Neuronal stem cell (in vitro differentiated cells): ENCODE data around the gene ONECUT1.

Source experiments
- DNase-seq: peaks from one replicate; pipeline ENCODE4 v3.0.0-alpha.2; 2013; ENCODE audit warnings: low spot score
- H2AFZ ChIP-seq: one replicate; pipeline ENCODE4 v1.6.1; 2013; ENCODE audit warnings: mild to moderate bottlenecking, low read length, inconsistent platforms
- H2AK5ac ChIP-seq: 2 replicates; pipeline ENCODE4 v1.6.1; 2013; ENCODE audit warnings: low read depth, mild to moderate bottlenecking, inconsistent platforms, low read length, moderate library complexity, mixed read lengths
- H2BK120ac ChIP-seq: 2 replicates; pipeline ENCODE4 v1.6.1; 2013; ENCODE audit warnings: low read depth, mild to moderate bottlenecking, inconsistent platforms, low read length, moderate library complexity, mixed read lengths
- H2BK12ac ChIP-seq: one replicate; pipeline ENCODE4 v1.6.1; 2013; ENCODE audit warnings: low read length, inconsistent platforms
- H2BK15ac ChIP-seq: 2 replicates; pipeline ENCODE4 v1.6.1; 2013; ENCODE audit warnings: mild to moderate bottlenecking, low read length, inconsistent platforms, mixed read lengths
- H2BK5ac ChIP-seq: one replicate; pipeline ENCODE4 v1.6.1; 2013; ENCODE audit warnings: inconsistent platforms, mild to moderate bottlenecking, low read length, moderate library complexity
- H3K14ac ChIP-seq: one replicate; pipeline ENCODE4 v1.6.1; 2013; ENCODE audit warnings: low read length, inconsistent platforms
- H3K18ac ChIP-seq: 2 replicates; pipeline ENCODE4 v1.6.1; 2013; ENCODE audit warnings: low read length, inconsistent platforms
- H3K23ac ChIP-seq: 2 replicates; pipeline ENCODE4 v1.6.1; 2013; ENCODE audit warnings: low read depth, mild to moderate bottlenecking, mixed read lengths, low read length, inconsistent platforms; ENCODE audit not compliant: poor library complexity
- H3K27ac ChIP-seq: replicated peaks from 3 replicates; pipeline ENCODE4 v1.5.1; 2013; ENCODE audit warnings: low read length, inconsistent platforms
- H3K27me3 ChIP-seq, 3 experiments: 2 replicates each; pipeline ENCODE4 v1.6.1; 2013; ENCODE audit warnings: low read length in 3 of 3, mild to moderate bottlenecking in 2 of 3, inconsistent platforms in 1 of 3, low read depth in 1 of 3, mixed read lengths in 1 of 3, moderate library complexity in 1 of 3; ENCODE audit not compliant: control insufficient read depth in 3 of 3, insufficient read depth in 3 of 3
- H3K36me3 ChIP-seq, 2 donors: replicated peaks in 1 of 2; 2 replicates each; pipeline ENCODE4 v1.6.1; 2013; ENCODE audit warnings: low read length in 2 of 2; ENCODE audit not compliant: control insufficient read depth in 2 of 2, insufficient read depth in 2 of 2
- H3K4ac ChIP-seq: 2 replicates; pipeline ENCODE4 v1.6.1; 2013; ENCODE audit warnings: inconsistent platforms, mild to moderate bottlenecking, low read length, moderate library complexity
- H3K4me1 ChIP-seq, 2 donors: 1 replicate in 1 of 2; 2 replicates in 1 of 2; pipeline ENCODE4 v1.6.1; 2013; ENCODE audit warnings: low read length in 2 of 2, low read depth in 1 of 2; ENCODE audit not compliant: control insufficient read depth in 2 of 2, insufficient read depth in 1 of 2
- H3K4me2 ChIP-seq: one replicate; pipeline ENCODE4 v1.6.1; 2013; ENCODE audit warnings: mild to moderate bottlenecking, low read length, inconsistent platforms; ENCODE audit not compliant: insufficient read depth, poor library complexity, severe bottlenecking
- H3K4me3 ChIP-seq, 2 donors: 2 replicates each; pipeline ENCODE4 v1.5.1; 2013; ENCODE audit warnings: low read length in 2 of 2, mild to moderate bottlenecking in 2 of 2, inconsistent platforms in 1 of 2, moderate library complexity in 1 of 2
- H3K79me1 ChIP-seq: one replicate; pipeline ENCODE4 v1.6.1; 2013; ENCODE audit warnings: low read depth, mild to moderate bottlenecking, inconsistent platforms, low read length, moderate library complexity
- H3K9ac ChIP-seq: one replicate; pipeline ENCODE4 v1.6.1; 2013; ENCODE audit warnings: mild to moderate bottlenecking, low read depth, low read length, inconsistent platforms; ENCODE audit not compliant: poor library complexity
- H3K9me3 ChIP-seq, 2 donors: replicated peaks in 1 of 2; 2 replicates each; pipeline versions ENCODE3 to v1.6.1; 2013; ENCODE audit warnings: low read length in 2 of 2, mild to moderate bottlenecking in 2 of 2, inconsistent platforms in 1 of 2, low read depth in 1 of 2, mixed read lengths in 1 of 2, moderate library complexity in 1 of 2; ENCODE audit not compliant: control insufficient read depth in 2 of 2, insufficient read depth in 1 of 2
- H4K8ac ChIP-seq: one replicate; pipeline ENCODE4 v1.6.1; 2013; ENCODE audit warnings: low read depth, mild to moderate bottlenecking, inconsistent platforms, low read length, moderate library complexity
- H4K91ac ChIP-seq: one replicate; pipeline ENCODE4 v1.6.1; 2013; ENCODE audit warnings: low read length, low read depth, mild to moderate bottlenecking, inconsistent platforms; ENCODE audit not compliant: poor library complexity
- WGBS, 2 donors: extraction: QIAGEN DNeasy Blood & Tissue Kit; methylation state at CpG; one replicate each; pipeline ENCODE4 v1.1.7; 2013; ENCODE audit warnings: missing lambda C conversion rate in 2 of 2, mixed read lengths in 1 of 2; ENCODE audit not compliant: insufficient read length in 2 of 2, insufficient replicate concordance in 1 of 2; ENCODE audit errors: extremely low coverage in 2 of 2; 5-methylcytosine and 5-hydroxymethylcytosine counted together

Gene ONECUT1

GRCh38 chr15:52731732-52732470 lies 58.2 kb downstream of the ONECUT1 start:
- peaks cover 0 to 4% of the 10 kb centered on the region in 2 donors for H3K9me3 ChIP-seq
- H3K36me3 ChIP-seq, result no peaks in the 10 kb centered on the region
- H3K23ac ChIP-seq, result no peak overlapping the region
- no peak overlapping the region for H3K18ac ChIP-seq
- no peaks in the 10 kb centered on the region for H3K79me1 ChIP-seq
- no peak overlapping the region for H4K91ac ChIP-seq
- no peak overlapping the region for H3K4ac ChIP-seq
- H3K27ac ChIP-seq, result no peak overlapping the region
- no peak overlapping the region for H2AK5ac ChIP-seq
- H3K4me3 ChIP-seq, result no peak overlapping the region
- H2BK12ac ChIP-seq, result no peak overlapping the region
- H3K4me2 ChIP-seq, result no peak overlapping the region
- H3K14ac ChIP-seq, result no peak overlapping the region
- no peak overlapping the region for H2BK120ac ChIP-seq
- no peak overlapping the region for H2BK5ac ChIP-seq
- H2BK15ac ChIP-seq, result no peak overlapping the region
- peaks cover 0 to 2% of the 10 kb centered on the region in 2 donors for H3K4me1 ChIP-seq
- no peak overlapping the region for H2AFZ ChIP-seq
- WGBS, 2 donors, result no CpG with 5 or more reads among the region's 2 CpGs
- no peak for DNase-seq
- H3K9ac ChIP-seq, result no peak overlapping the region
- H4K8ac ChIP-seq, result no peak overlapping the region
- H3K27me3 ChIP-seq, result no peaks in the 10 kb centered on the region

- Histone ChIP-seq H3K14ac (no peak overlapping the region), H2BK12ac (no peak overlapping the region), H3K9me3 (peaks cover 0 to 4% of the 10 kb centered on the region in 2 donors), H3K4me3 (no peak overlapping the region), H3K36me3 (no peaks in the 10 kb centered on the region), H3K27ac (no peak overlapping the region), H2BK15ac (no peak overlapping the region), H2BK120ac (no peak overlapping the region), H3K9ac (no peak overlapping the region), H2AK5ac (no peak overlapping the region), H3K23ac (no peak overlapping the region), H3K4me1 (peaks cover 0 to 2% of the 10 kb centered on the region in 2 donors), H3K27me3 (no peaks in the 10 kb centered on the region), H3K4me2 (no peak overlapping the region), H3K18ac (no peak overlapping the region), H4K8ac (no peak overlapping the region), H2BK5ac (no peak overlapping the region), H3K79me1 (no peaks in the 10 kb centered on the region), H3K4ac (no peak overlapping the region), H2AFZ (no peak overlapping the region), H4K91ac (no peak overlapping the region)
- no peak for DNase-seq
- WGBS, 2 donors, result no CpG with 5 or more reads among the region's 3 CpGs
Observed at GRCh38 chr15:52731004-52731403, 59.1 kb downstream of the ONECUT1 start.

- Histone ChIP-seq H3K9me3 (peaks cover 0 to 4% of the 10 kb centered on the region in 2 donors), H3K9ac (no peak overlapping the region), H3K4ac (no peak overlapping the region), H3K4me3 (no peak overlapping the region), H3K36me3 (no peaks in the 10 kb centered on the region), H3K14ac (no peak overlapping the region), H2BK120ac (no peak overlapping the region), H3K27me3 (no peaks in the 10 kb centered on the region), H3K79me1 (no peaks in the 10 kb centered on the region), H2BK5ac (no peak overlapping the region), H3K23ac (no peak overlapping the region), H3K4me1 (peaks cover 0 to 2% of the 10 kb centered on the region in 2 donors), H3K4me2 (no peak overlapping the region), H2AFZ (no peak overlapping the region), H4K91ac (no peak overlapping the region), H2BK12ac (no peak overlapping the region), H4K8ac (no peak overlapping the region), H2BK15ac (no peak overlapping the region), H3K18ac (no peak overlapping the region), H2AK5ac (no peak overlapping the region), H3K27ac (no peak overlapping the region)
- DNase-seq, result no peak
- no CpG with 5 or more reads among the region's 7 CpGs for WGBS, 2 donors
Observed at GRCh38 chr15:52730594-52730993, 59.5 kb downstream of the ONECUT1 start.

GRCh38 chr15:52730173-52730572 lies 60.0 kb downstream of the ONECUT1 start:
- peaks cover 0 to 4% of the 10 kb centered on the region in 2 donors for H3K9me3 ChIP-seq
- H3K14ac ChIP-seq, result no peak overlapping the region
- H3K27ac ChIP-seq, result no peak overlapping the region
- no peak overlapping the region for H2BK12ac ChIP-seq
- H3K4me3 ChIP-seq, result no peak overlapping the region
- no peak overlapping the region for H2BK15ac ChIP-seq
- DNase-seq, result no peak
- H2BK5ac ChIP-seq, result no peak overlapping the region
- no peak overlapping the region for H4K8ac ChIP-seq
- H2AK5ac ChIP-seq, result no peak overlapping the region
- H3K4ac ChIP-seq, result no peak overlapping the region
- H3K18ac ChIP-seq, result no peak overlapping the region
- no peak overlapping the region for H2AFZ ChIP-seq
- no peak overlapping the region for H3K4me2 ChIP-seq
- no peaks in the 10 kb centered on the region for H3K27me3 ChIP-seq
- WGBS, 2 donors, result no CpG with 5 or more reads among the region's 4 CpGs
- H3K9ac ChIP-seq, result no peak overlapping the region
- no peak overlapping the region for H4K91ac ChIP-seq
- peaks cover 0 to 2% of the 10 kb centered on the region in 2 donors for H3K4me1 ChIP-seq
- no peaks in the 10 kb centered on the region for H3K36me3 ChIP-seq
- no peaks in the 10 kb centered on the region for H3K79me1 ChIP-seq
- H2BK120ac ChIP-seq, result no peak overlapping the region
- H3K23ac ChIP-seq, result no peak overlapping the region
